ENCODE measurements around the gene NEDD9.

The NEDD9 gene

DNA sequence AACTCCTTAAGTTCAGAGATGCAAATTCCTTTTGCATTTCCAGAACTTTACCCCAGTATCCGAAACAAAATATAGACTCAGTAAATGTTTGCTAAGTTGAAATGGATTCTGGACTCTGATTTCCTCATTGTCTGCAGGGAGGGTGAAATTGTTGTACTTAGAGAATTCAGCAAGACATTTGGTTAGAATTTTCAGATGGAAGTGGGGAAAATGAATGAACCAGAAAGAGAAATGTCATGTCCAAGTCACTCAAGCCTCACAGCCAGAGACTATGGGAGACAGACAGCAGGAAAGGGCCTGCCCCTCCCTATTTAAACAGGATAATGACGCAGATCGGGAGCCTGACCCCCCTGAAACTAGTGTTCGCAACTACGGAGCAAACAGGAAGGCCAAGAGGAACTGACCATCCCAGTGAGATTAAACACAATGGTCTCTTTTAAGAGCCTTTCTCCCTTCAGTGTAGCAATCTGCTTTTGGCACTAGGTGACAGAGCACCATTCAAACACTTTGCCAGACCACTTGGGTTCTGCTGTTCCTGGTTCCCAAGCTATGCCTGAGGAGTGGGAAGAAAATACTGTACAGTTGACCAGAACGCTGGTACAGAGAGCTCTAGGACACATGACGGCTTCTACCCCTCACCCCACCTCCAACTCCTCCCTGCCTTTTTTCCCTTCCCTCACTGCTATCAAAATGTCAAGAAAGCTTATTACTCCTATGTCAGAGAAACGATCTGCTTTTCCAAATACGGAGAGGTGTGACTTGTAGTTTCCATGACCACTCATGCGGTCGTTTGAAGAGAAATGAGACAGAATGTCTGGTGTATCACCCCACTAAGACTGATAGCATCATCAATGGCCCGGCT lies 13.7 kb downstream of the NEDD9 start:
- peak in 1 of 3 donors; percentile 34 for DNase-seq (ENCODE audit: low read depth in 2 of 3, low spot score in 1 of 3)

DNA sequence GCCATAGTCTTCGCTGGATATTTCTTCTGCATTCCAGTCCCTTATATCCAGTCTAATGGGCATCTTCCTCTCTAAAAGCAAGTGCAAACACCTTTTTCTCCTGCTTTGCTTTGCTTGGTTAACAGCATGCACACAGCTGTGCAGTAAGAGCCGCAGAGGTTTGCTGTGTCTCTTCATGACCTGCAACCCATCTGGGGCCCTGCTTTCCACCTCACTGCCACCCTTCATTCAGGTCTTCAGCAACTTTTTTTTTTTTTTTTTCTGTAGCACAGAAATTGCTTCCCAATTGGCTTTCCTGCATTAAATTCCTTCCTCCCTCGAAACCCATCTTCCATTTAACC lies 14.4 kb downstream of the NEDD9 start:
- DNase-seq (ENCODE audit: low read depth in 2 of 3, low spot score in 1 of 3), result no peak

DNA sequence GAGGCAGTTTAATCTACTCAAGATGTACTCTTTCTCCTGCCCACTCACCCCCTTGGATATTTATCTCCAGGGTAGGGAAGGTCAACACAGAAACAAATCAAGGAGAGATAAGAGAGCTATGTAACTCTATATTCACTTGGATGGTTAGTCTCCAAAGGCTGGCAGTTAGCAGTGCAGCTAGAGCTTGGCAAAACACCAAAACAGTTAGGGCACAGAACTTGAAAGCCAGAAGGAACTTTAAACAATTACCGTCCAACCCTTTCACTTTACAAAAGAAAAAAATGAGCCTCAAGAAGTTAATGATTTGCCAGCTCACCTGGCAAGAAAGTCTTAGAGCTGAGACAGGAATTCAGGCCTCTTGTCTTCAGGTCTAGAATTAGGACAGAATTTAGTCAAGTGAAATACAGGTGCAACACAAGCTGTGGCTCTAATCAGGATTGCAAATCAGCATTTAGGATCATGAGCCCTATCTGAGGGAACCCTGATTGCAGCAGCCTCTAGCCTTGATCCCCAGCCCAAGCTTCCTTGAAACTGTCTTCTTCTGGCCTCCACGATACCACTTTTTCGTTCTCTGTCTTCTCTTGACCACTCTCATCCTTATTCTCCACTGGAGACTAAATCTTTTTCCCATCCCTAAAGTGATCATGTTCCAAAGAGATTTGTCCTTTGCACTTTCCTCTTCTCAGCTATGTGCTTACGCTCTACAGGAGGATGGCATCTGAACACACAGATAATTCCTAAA lies 14.9 kb downstream of the NEDD9 start:
- no peak for DNase-seq (ENCODE audit: low read depth in 2 of 3, low spot score in 1 of 3)

DNA sequence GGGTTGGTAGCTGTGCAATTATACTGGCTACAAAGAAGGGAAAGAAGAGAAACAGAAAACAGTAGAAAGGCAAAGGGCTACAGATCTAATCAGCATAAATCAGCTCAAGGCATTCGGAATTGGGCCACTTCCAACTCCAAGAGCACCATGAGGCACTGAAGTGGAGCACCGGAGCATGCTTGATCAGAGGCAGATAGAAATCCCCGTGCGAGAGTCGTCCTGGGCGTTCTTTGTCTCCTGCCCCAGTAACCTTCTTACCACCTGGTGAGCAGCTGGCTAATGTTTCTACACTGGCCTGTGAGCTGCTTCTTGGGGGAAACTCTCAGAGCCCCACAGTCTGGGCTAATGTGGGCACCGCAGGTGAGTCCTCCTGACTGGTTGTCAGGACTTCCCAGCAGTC lies 16.7 kb downstream of the NEDD9 start:
- DNase-seq (ENCODE audit: low read depth in 2 of 3, low spot score in 1 of 3), result no peak

DNA sequence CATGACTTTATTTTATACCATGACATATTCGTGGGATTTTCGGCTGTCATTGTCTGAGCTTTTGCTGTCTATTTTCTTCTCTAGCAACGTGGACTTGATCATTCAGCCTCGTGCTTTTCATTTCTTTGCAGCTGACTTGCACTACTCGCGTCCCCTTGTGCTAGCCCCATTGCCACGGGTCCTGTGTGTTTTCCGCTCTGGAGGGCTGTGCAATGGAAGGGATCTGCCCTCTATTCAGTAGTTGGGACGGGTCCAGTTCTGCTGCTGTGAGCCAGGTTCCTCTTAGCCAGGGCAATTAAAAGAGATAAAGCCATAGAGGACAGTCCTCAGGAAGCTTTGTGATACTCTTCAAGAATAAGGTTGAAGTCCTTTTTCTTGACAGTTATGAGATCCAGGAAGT lies 17.6 kb downstream of the NEDD9 start:
- no peak for DNase-seq (ENCODE audit: low read depth in 2 of 3, low spot score in 1 of 3)

DNA sequence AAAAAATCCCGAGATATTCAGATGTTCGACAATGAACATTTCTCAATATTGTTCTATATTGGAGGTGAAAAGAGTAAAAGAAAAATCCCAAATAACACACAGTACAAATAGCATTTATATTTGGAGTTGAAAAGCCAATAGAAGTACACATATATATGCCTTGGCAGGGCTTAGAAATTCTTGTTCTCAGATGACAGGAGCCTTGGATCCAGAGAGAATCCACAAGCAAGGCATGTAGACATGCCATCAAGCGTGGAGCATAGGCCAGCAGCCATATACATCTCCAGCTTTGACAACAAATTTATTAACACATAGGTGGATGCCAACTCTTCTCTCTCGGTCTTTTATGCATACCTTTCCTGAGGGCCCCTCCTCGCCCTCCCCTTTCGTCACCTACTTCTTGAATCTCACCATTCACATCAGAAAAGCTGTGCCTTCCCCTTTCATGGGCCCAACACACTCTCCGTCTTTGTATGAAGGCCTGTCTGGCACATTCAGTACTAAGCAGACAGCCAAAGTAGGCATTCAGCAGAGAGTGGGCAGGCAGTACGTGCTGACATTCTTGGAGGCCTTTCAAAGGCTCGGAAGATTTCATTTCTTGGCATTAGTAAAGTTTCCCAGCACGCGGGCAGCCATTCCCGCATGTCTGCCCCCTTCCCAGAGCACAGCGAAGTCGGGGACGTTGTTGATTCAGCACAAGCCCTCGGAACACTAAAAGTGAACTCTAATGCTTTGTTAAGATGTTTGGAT lies 18.2 kb downstream of the NEDD9 start:
- DNase-seq (ENCODE audit: low read depth in 2 of 3, low spot score in 1 of 3), result no peak

DNA sequence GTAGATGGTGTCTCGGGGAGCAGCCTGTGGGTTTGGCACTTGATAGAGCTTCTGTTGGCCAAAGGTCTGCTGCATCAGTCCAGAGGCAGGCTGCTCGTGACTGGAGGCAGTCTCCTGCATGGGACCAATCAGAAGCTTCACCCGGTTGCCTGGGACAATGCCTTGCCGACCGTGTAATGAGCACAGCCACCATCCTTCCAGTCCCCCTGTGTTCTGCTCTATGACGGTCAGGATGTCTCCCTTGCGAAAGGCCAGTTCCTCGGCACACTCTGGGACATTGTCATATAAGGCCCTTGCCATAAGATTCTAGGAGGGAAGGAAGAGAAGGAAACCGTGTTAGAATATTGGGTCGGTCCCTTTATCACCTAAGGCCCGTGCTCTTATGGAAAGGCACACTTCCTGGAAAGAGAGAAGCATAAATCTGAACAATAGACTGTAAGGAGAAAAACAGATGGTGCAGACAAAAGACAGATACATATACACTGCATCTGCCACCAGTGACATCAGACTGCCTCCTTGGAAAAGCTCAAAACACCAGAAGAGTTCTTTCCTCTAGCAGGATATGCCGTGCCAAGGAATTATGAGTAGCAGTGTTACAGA lies 18.9 kb downstream of the NEDD9 start:
- no peak for DNase-seq (ENCODE audit: low read depth in 2 of 3, low spot score in 1 of 3)

DNA sequence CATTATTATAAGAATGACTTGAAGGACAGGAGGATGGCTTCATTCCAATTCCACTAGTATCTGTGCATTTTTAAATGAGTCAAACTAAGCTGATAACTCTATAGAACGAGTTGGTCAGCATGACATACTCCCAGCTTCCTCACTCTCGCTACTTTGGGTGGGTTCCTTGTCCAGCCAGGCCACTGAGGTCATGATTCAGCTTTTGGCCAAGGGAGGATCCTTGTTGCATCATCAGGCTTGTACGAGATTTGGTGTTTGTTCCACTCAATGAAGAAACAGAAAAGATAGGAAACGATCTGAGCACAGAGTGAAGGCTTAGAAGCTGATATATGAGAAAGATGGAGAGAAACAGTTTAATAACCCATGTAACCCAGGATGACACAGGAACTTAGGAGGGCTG lies 19.8 kb downstream of the NEDD9 start:
- no peak for DNase-seq (ENCODE audit: low read depth in 2 of 3, low spot score in 1 of 3)

DNA sequence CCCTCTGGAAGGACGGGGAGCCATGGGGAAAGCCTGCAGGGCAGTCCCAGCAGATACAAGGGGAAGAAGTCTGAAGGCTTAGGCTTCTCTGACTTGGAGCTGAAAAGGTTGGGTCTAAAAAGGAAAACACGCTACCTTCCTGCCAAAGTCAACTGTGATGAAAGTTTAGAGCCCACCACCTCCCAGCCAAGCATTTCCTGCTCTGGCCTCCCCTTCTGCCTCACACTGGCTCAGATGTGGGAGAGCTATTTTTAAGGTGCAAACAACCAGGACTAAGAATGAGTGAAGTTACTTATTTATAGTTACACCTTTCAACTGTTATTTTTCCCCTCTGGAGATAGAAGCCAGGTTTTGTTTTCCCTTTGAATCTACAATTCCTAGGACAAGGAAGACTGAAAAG lies 21.2 kb downstream of the NEDD9 start:
- no peak for DNase-seq (ENCODE audit: low read depth in 2 of 3, low spot score in 1 of 3)

DNA sequence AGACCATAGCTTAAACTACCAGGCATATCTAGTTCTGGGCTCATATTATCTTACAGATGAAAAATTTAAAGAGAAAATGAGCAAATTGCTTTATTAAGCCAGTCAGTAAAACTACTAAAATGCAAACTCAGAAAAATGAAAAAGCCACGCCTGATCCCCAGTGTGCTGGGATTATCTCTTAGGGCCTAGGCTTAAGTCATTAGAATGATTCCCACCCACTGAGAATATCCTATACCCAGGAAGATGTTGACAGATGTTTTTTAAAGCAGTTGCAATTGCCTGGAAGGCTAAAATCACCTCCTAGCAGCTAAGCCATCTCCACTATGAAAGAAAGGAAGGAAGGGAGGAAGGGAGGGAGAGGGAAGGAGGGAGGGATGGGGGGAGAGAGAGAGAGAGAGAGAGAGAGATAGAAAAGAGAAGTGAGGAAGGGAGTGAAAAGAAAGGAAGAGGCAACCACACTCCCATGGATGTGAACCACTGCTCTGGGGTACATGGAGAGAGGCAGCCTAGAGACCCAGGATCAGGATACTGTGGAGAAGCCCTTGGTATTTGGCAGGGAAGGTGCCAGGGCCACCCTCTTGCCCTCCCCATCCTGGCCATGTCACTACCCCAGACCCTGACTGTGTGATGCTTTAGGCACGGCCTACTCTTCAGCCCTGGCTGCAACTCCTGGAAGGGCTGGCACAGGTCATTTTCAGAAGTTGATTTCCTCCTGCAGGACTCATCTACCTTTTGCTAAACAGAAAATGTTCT lies 21.9 kb downstream of the NEDD9 start:
- DNase-seq (ENCODE audit: low read depth in 2 of 3, low spot score in 1 of 3), result no peak

DNA sequence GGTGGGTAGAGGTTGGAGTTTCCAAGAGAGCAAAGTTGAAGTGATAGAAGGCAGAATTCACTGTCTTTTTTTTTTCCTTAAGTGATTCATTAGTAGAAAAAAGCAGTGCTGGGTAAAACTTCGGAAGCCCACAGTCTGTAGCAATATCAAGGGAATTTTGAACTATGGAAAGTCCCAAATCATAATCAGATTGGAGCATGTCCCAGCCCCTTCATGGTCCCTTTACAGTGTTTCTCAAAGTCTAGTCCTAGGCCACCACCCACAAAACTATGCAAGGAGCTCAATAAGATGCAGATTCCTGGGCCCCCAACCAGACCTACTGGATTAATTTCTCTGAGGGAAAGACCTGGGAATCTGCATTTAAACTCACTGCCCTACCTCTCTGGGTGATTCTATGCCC lies 22.6 kb downstream of the NEDD9 start:
- no peak for DNase-seq (ENCODE audit: low read depth in 2 of 3, low spot score in 1 of 3)

DNA sequence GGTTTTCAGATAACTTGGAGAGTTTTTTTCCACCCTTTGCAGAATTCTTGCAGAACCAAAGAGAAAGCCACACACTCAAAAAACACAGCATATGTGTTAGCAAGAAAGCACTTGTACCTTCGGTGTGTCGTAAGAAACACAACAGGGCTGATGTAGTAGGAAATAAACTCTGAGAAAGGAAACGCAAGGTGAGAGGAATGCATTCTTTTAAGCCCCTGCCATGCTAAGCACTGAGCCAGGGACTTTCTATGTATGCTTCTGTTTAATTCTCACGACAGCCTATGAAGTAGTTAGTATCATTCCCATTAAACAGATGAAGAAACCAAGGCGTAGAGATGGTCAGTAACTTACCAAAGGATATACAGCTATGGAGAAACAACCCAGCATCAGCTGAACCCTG lies 23.1 kb downstream of the NEDD9 start:
- no peak for DNase-seq (ENCODE audit: low read depth in 2 of 3, low spot score in 1 of 3)

DNA sequence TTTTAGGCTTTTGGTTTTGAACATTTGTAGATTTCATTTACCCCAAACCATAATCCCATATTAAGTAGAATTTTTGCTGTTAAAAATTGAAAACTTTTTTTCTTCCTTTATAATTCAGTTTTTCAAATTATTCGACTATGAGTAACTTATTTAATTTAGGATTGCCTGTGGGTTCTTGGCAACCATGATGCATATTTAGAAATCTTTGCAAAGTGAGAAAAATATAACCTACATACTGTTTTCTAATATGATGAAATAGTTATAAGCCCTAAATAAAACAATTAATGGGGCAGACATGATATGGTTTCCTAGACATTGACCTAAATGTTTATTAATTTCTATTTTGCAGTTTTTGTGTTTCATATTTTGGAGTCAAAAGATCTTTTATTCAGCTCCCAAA lies 23.6 kb downstream of the NEDD9 start:
- DNase-seq (ENCODE audit: low read depth in 2 of 3, low spot score in 1 of 3), result no peak

DNA sequence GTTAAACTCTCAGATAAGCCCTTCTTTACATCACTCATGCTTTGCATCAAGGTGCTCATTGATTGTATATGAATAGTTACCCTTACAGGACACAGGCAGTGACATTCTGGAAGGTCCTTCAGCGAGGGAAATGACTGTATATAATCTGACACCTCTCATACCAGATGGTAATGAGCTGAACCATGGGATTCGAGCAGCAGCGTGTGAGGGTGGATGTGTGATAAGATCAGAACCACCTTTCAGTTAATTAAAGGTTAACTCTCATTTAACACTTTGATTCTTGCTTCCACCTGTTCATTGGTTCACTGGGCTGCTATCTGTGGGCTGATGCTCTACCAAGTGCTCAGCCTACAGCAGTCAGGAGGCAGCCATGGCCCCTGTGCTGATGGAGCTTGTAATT lies 24.2 kb downstream of the NEDD9 start:
- no peak for DNase-seq (ENCODE audit: low read depth in 2 of 3, low spot score in 1 of 3)

DNA sequence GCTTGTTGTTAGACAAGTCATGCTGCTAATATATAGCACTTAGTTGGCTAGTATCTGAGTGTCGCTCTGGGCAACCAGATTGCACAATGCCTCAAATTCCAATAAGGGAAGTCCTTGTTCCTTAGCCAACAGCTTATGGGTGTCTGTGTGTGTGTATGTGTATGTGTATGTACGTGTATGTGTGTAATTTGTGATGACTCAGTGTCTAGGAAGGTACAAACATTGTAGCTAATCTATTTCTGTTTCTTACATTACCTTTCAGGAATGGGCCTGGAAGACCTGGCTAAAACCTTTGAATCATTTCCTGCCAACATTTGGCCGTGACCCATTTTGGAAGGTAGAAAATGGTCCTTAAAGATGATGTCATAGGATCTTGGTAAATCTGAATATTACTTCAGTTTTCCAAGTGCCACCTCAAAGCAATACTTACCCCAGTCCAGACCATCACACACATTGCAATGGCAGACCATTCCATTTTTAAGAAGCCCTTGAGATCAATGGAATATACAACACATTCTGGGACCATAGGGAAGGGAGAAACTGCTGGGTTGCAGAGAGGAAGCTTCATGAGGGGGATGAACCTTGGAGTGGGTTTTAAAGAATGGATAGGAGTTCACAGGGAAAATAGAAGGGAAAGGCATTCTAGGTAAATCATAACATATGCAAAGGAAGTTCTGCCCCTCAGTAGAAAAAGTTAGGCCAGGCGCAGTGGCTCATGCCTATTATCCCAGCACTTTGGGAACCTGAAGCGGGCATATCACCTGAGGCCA lies 25.1 kb downstream of the NEDD9 start:
- no peak for DNase-seq (ENCODE audit: low read depth in 2 of 3, low spot score in 1 of 3)

DNA sequence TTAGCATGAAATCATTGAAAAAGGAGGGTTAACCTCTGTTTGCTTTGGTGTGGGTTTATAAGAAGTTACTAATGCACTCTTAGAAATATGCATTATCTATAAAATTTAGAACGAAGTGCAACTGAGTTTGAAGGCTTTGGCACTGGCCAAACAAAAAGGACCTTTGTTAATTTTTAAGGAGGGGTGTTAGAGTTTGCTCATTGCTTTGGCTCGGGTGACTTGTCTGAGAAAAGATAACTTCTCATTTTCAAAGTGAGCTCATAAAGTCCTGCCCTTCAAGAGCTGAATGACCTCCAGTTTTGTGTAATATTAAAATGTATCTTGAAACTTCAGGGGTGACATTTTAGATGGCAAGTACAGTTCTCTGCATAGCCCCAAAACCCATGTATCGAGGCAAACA lies 25.9 kb downstream of the NEDD9 start:
- no peak for DNase-seq (ENCODE audit: low read depth in 2 of 3, low spot score in 1 of 3)

DNA sequence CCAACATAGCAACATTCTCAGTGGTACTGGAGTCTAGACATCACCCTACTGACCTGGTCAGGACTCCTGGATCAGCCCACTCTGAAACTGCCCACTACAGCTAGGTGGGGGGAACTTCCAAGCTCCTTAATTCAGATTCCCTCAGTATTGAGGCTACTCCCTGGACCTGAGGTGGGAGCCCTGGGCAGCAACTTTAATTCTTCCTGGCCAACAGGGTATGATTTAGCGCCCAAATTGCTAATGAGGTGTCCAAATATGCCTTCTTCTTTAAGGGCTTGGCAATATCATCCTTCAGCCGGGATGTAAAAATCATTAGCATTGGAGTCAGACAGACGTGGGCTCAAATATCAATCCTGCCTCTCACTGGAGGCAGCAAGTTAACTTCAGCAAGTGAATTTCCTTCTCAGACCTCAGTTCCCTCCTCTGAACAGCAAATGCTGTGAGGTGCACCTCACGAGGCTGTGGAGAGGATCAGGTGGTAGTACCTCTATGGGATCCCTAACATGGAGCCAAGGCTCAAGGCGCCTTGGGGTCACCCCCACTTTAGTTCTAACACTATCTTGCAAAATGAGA lies 27.6 kb downstream of the NEDD9 start:
- no peak for DNase-seq (ENCODE audit: low read depth in 2 of 3, low spot score in 1 of 3)

DNA sequence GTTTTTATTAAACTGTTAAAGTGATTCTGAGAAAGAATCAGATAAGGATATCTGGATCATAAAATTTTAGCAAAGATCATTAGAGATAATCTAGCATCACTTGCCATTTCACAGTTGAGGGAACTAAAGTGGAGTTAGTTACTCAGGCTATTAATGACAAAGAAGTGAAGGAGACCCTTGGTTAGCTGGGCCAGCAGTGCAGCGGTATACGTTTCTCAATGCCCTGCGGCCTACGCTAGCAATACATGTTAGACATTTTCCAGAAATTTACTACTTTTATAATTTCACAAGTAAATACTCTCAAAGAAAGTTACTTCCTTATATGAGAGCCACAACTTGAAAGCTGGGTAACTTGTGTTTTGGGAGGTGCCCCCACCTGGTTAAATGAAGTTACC lies 28.5 kb downstream of the NEDD9 start:
- no peak for DNase-seq (ENCODE audit: low read depth in 2 of 3, low spot score in 1 of 3)

DNA sequence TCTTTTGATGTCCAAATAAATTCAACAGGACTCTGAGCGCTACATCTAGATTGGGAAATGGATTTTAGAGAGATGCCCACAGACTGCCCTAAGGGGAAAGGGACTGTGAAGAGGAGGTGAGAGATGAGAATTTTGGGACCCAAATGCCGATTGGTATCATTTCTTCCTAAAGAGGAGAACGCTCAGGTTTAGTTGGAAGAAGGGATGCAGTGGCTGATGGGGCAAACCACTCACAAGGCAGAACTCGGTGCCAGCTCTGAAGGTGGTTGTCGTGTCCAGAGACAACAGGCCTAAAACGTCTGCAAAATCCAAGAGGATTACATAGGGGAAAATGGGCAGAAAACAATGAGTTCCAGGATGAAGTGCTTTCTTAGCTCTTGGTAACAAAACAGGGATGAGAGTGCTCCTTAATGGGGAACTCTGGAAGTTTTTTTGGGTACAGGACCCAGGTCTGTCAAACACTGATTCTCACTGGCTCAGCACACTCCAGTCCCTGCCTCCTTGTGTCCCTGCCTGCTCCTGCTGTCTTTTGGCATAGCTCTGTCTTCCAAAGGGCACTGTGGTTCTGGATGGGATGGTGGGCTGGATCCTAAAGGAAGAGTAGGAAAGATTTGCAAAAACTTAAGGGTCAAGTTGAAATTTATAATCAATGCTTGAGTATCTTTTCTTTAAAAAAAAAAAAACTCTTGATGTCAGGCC lies 29.0 kb downstream of the NEDD9 start:
- DNase-seq (ENCODE audit: low read depth in 2 of 3, low spot score in 1 of 3), result no peak
